ENCODE data around the gene KDELR1.
A peak's percentile ranks its signal among the peaks of the same experiment; 100 is the strongest.

KDELR1 gene

DNA sequence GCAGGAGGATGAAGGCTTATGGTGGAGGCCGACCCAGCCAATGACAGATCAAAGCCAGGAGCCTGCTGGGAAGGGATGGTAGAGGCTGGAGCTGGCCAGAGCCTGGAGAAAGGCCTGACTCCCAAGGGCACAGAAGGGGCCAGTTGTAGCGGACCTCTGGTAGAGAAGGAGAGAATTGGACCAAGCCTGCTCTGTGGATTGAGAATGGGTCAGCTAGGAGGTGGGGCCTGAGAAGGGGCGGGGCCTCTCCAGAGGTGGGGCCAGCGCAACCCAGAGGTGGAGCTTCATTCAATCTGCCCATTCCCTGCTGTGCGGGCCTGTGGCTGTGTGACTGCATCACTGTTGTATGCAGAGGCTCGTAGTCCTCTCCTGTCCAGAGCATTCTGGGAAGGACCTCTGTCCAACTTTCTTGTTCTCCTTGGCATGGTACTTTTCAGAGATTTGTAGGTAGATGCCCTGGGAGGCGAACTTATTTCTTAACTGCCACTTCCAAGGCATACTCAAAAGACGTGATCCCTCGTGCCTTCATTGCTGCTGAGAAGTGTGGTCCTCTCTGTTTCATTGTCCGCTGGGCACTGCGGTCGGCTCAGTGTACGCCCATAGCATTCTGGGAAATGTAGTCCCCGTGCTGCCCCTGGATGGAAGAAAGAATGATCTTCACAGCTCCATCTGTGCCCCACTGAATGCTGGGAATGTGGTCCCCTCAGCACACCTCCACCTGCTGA is 8.8 kb upstream of the KDELR1 start:
- no peak for TF ChIP-seq CSRNP3 (CRISPR knock-in tag; IDR thresholded peaks at IDR 0.05)
- TF ChIP-seq BACH2 (CRISPR knock-in tag; IDR thresholded peaks at IDR 0.05; ENCODE audit: borderline replicate concordance) = no peak
- TF ChIP-seq, protein P1, sequence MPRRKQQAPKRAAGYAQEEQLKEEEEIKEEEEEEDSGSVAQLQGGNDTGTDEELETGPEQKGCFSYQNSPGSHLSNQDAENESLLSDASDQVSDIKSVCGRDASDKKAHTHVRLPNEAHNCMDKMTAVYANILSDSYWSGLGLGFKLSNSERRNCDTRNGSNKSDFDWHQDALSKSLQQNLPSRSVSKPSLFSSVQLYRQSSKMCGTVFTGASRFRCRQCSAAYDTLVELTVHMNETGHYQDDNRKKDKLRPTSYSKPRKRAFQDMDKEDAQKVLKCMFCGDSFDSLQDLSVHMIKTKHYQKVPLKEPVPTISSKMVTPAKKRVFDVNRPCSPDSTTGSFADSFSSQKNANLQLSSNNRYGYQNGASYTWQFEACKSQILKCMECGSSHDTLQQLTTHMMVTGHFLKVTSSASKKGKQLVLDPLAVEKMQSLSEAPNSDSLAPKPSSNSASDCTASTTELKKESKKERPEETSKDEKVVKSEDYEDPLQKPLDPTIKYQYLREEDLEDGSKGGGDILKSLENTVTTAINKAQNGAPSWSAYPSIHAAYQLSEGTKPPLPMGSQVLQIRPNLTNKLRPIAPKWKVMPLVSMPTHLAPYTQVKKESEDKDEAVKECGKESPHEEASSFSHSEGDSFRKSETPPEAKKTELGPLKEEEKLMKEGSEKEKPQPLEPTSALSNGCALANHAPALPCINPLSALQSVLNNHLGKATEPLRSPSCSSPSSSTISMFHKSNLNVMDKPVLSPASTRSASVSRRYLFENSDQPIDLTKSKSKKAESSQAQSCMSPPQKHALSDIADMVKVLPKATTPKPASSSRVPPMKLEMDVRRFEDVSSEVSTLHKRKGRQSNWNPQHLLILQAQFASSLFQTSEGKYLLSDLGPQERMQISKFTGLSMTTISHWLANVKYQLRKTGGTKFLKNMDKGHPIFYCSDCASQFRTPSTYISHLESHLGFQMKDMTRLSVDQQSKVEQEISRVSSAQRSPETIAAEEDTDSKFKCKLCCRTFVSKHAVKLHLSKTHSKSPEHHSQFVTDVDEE (CRISPR knock-in tag; IDR thresholded peaks at IDR 0.05) = no peak

GRCh38 chr19:48398375-48399235 is 7.3 kb upstream of the KDELR1 start:
- no peak for TF ChIP-seq RARB (CRISPR knock-in tag; IDR thresholded peaks at IDR 0.05)
- TF ChIP-seq ZNF70 (CRISPR knock-in tag; IDR thresholded peaks at IDR 0.05) = no peak
- peak; percentile 44; the same call in 1 of the 2 replicates for TF ChIP-seq SNAI2 (CRISPR knock-in tag; IDR thresholded peaks at IDR 0.05)
- TF ChIP-seq ZNF565 (CRISPR knock-in tag; conservative IDR thresholded peaks at IDR 0.05; ENCODE audit: low read depth) = 0 out of 2 replicates have a peak, but pooled peaks have one; percentile 72
- TF ChIP-seq, protein P1 (CRISPR knock-in tag; IDR thresholded peaks at IDR 0.05) = peak; percentile 86
- ATAC-seq = peak; percentile 47

More for the DNA sequence above, 8.8 kb upstream of the KDELR1 start:
- peak; percentile 54 for ATAC-seq

GRCh38 chr19:48398102-48398374 is 6.7 kb upstream of the KDELR1 start:
- ATAC-seq = no peak
- TF ChIP-seq GLIS3 (CRISPR knock-in tag; IDR thresholded peaks at IDR 0.05) (no peak), ZNF8 (CRISPR knock-in tag; IDR thresholded peaks at IDR 0.05) (no peak), POU6F1 (CRISPR knock-in tag; IDR thresholded peaks at IDR 0.05; ENCODE audit: borderline replicate concordance, low read depth) (no peak), ZC3H10 (CRISPR knock-in tag; IDR thresholded peaks at IDR 0.05) (no peak), ZFP3 (CRISPR knock-in tag; IDR thresholded peaks at IDR 0.05) (no peak), PPARA (CRISPR knock-in tag; IDR thresholded peaks at IDR 0.05; ENCODE audit: borderline replicate concordance) (no peak), SNAI2 (CRISPR knock-in tag; IDR thresholded peaks at IDR 0.05) (no peak), BACH2 (CRISPR knock-in tag; IDR thresholded peaks at IDR 0.05; ENCODE audit: borderline replicate concordance) (no peak), TCF4 (CRISPR knock-in tag; IDR thresholded peaks at IDR 0.05; ENCODE audit: borderline replicate concordance) (no peak), ZFP30 (CRISPR knock-in tag; IDR thresholded peaks at IDR 0.05) (no peak), TOX (CRISPR knock-in tag; IDR thresholded peaks at IDR 0.05; ENCODE audit: borderline replicate concordance) (no peak), OSR1 (CRISPR knock-in tag; IDR thresholded peaks at IDR 0.05) (no peak), RARB (CRISPR knock-in tag; IDR thresholded peaks at IDR 0.05) (no peak)
- TF ChIP-seq, protein P2, sequence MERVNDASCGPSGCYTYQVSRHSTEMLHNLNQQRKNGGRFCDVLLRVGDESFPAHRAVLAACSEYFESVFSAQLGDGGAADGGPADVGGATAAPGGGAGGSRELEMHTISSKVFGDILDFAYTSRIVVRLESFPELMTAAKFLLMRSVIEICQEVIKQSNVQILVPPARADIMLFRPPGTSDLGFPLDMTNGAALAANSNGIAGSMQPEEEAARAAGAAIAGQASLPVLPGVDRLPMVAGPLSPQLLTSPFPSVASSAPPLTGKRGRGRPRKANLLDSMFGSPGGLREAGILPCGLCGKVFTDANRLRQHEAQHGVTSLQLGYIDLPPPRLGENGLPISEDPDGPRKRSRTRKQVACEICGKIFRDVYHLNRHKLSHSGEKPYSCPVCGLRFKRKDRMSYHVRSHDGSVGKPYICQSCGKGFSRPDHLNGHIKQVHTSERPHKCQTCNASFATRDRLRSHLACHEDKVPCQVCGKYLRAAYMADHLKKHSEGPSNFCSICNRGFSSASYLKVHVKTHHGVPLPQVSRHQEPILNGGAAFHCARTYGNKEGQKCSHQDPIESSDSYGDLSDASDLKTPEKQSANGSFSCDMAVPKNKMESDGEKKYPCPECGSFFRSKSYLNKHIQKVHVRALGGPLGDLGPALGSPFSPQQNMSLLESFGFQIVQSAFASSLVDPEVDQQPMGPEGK (CRISPR knock-in tag; IDR thresholded peaks at IDR 0.05; ENCODE audit: borderline replicate concordance) = no peak
- TF ChIP-seq, protein P1 (CRISPR knock-in tag; IDR thresholded peaks at IDR 0.05) = no peak
- TF ChIP-seq, protein P3, sequence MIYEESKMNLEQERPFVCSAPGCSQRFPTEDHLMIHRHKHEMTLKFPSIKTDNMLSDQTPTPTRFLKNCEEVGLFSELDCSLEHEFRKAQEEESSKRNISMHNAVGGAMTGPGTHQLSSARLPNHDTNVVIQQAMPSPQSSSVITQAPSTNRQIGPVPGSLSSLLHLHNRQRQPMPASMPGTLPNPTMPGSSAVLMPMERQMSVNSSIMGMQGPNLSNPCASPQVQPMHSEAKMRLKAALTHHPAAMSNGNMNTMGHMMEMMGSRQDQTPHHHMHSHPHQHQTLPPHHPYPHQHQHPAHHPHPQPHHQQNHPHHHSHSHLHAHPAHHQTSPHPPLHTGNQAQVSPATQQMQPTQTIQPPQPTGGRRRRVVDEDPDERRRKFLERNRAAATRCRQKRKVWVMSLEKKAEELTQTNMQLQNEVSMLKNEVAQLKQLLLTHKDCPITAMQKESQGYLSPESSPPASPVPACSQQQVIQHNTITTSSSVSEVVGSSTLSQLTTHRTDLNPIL (CRISPR knock-in tag; IDR thresholded peaks at IDR 0.05; ENCODE audit: low read depth) = no peak
